GM21423 (cell line): ENCODE data around the gene EPC1.

Source experiments
- ATAC-seq: cut with Tn5 transposase; IDR thresholded peaks from one replicate; pipeline ENCODE4 v1.9.1; 2021; ENCODE audit warnings: mild to moderate bottlenecking, moderate library complexity; ENCODE audit not compliant: unreplicated experiment

EPC1 gene

GRCh38 chr10:32340596-32341180 lies 6.3 kb downstream of the EPC1 start:
- no peak for ATAC-seq

- ATAC-seq: no peak
Measured at GRCh38 chr10:32338262-32338661, 8.7 kb downstream of the EPC1 start.

- ATAC-seq: no peak
Measured at GRCh38 chr10:32337350-32337749, 9.6 kb downstream of the EPC1 start.

GRCh38 chr10:32333849-32334248 lies 13.1 kb downstream of the EPC1 start:
- ATAC-seq: no peak

- ATAC-seq: peak; percentile 95
Measured at GRCh38 chr10:32332299-32332750, 14.6 kb downstream of the EPC1 start.

GRCh38 chr10:32331606-32332005 lies 15.4 kb downstream of the EPC1 start:
- no peak for ATAC-seq

GRCh38 chr10:32330214-32330613 lies 16.7 kb downstream of the EPC1 start:
- ATAC-seq: no peak

- ATAC-seq: no peak
Measured at GRCh38 chr10:32329061-32329460, 17.9 kb downstream of the EPC1 start.

- no peak for ATAC-seq
Measured at GRCh38 chr10:32328499-32328898, 18.5 kb downstream of the EPC1 start.

GRCh38 chr10:32327364-32327691 lies 19.6 kb downstream of the EPC1 start:
- no peak for ATAC-seq

- no peak for ATAC-seq
Measured at GRCh38 chr10:32326680-32327363, 20.1 kb downstream of the EPC1 start.

- ATAC-seq: peak; percentile 57
Measured at GRCh38 chr10:32326119-32326518, 20.8 kb downstream of the EPC1 start.

- no peak for ATAC-seq
Measured at GRCh38 chr10:32323051-32323450, 23.9 kb downstream of the EPC1 start.

- ATAC-seq: no peak
Measured at GRCh38 chr10:32321016-32321631, 25.8 kb downstream of the EPC1 start.

- peak; percentile 30 for ATAC-seq
Measured at GRCh38 chr10:32318476-32318896, 28.5 kb downstream of the EPC1 start.

GRCh38 chr10:32317795-32318357 lies 29.1 kb downstream of the EPC1 start:
- peak; percentile 97 for ATAC-seq

- no peak for ATAC-seq
Measured at GRCh38 chr10:32315424-32315823, 31.5 kb downstream of the EPC1 start.

GRCh38 chr10:32314588-32314987 lies 32.4 kb downstream of the EPC1 start:
- ATAC-seq: no peak

- ATAC-seq: no peak
Measured at GRCh38 chr10:32308027-32308603, 38.8 kb downstream of the EPC1 start.

GRCh38 chr10:32307609-32308008 lies 39.3 kb downstream of the EPC1 start:
- ATAC-seq: no peak

- no peak for ATAC-seq
Measured at GRCh38 chr10:32299354-32299980, 47.5 kb downstream of the EPC1 start.
